Activated CD8-positive, alpha-beta T cell treated with anti-CD3 and anti-CD28 coated beads for 36 hours (primary cell): ENCODE measurements around the gene AK8. TPM values are rescaled to one million over a fixed set of nuclear protein-coding genes. Genes with fewer than 3 reads are reported as not detected.

Experiments
- ATAC-seq: fragments of 200-7000 bp; cut with Tn5 transposase; one replicate; pipeline ENCODE4 v1.10.0; 2021; ENCODE audit warnings: mild to moderate bottlenecking, moderate library complexity
- CTCF ChIA-PET: fragments of 350-600 bp; sonication (Branson Sonifier 250); formaldehyde crosslinking; loops from one replicate; lab custom pipeline; 2021; ENCODE audit warnings: antibody characterized with exemption; lab: Charles Lee
- POLR2A ChIA-PET: fragments of 350-600 bp; sonication (Branson Sonifier 250); formaldehyde crosslinking; loops from one replicate; lab custom pipeline; 2021; ENCODE audit warnings: antibody characterized with exemption; lab: Charles Lee
- DNase-seq: peaks from one replicate; pipeline ENCODE4 v3.0.0-alpha.2; 2020
- H3K27ac Mint-ChIP-seq: one replicate; pipeline ENCODE4 v1.8.0; 2021; ENCODE audit warnings: mild to moderate bottlenecking, mixed read lengths
- H3K27me3 Mint-ChIP-seq: one replicate; pipeline ENCODE4 v1.8.0; 2021; ENCODE audit warnings: mixed read lengths
- H3K36me3 Mint-ChIP-seq: one replicate; pipeline ENCODE4 v1.8.0; 2021; ENCODE audit warnings: low read depth, mixed read lengths
- H3K4me1 Mint-ChIP-seq: one replicate; pipeline ENCODE4 v1.8.0; 2021; ENCODE audit warnings: low read depth, mixed read lengths
- H3K4me3 Mint-ChIP-seq: one replicate; pipeline ENCODE4 v1.8.0; 2021; ENCODE audit warnings: mild to moderate bottlenecking, moderate library complexity, mixed read lengths
- H3K9me3 Mint-ChIP-seq: one replicate; pipeline ENCODE4 v1.8.0; 2021; ENCODE audit warnings: mixed read lengths
- CTCF ChIP-seq: fragments of 200-600 bp; IDR thresholded peaks from one replicate; pipeline ENCODE4 v1.8.0; 2022; ENCODE audit warnings: antibody characterized with exemption, mild to moderate bottlenecking
- intact Hi-C: fragments of 100-400 bp; cut with micrococcal nuclease; formaldehyde crosslinking; loops from one replicate; pipeline ENCODE4 v1.10.0; 2022
- total RNA-seq, 2 experiments: library from RNA; stranded (reverse); gene quantifications; one replicate each; pipeline ENCODE4 v1.2.3, GENCODE V29; 2021

The AK8 gene
- total RNA-seq, 2 experiments from 2014 or later = not detected

DNA sequence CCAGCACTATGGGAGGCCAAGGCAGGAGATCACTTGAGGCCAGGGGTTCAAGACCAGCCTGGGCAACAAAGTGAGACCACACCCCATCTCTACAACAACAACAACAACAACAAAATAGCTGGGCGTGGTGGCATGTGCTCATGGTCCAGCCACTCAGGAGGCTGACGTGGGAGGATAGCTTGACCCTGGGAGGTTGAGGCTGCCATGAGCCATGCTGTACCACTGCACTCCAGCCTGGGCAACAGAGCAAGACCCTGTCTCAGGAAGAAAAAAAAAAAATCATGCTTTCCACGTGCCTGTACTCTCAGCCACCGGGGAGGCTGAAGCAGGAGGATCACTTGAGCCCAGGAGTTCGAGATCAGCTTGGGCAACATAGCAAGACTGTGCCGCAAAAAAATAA lies 36.8 kb upstream of the AK8 start:
- Mint-ChIP-seq H3K27ac (no peak overlapping the region), H3K4me1 (no peaks in the 10 kb centered on the region), H3K4me3 (no peak overlapping the region), H3K36me3 (peaks cover 40% of the 10 kb centered on the region), H3K27me3 (no peaks in the 10 kb centered on the region), H3K9me3 (no peaks in the 10 kb centered on the region)
- intact Hi-C loops = no loop called here
- ChIA-PET POLR2A (interaction anchor here (0.7 kb wide), 1 partner anchor 32 kb away, joined by 5 read pairs; no protein-coding TSS in a partner anchor), CTCF (interaction anchor here (0.7 to 5.8 kb wide), 4 partner anchors 9 to 15 kb away, joined by 3 to 34 read pairs (median 4); no protein-coding TSS in a partner anchor)
- ATAC-seq (no peak), DNase-seq (no peak)
- no peak for TF ChIP-seq CTCF

GRCh38 chr9:132912131-132912530 lies 34.0 kb upstream of the AK8 start:
- no peak overlapping the region for H3K27ac Mint-ChIP-seq

DNA sequence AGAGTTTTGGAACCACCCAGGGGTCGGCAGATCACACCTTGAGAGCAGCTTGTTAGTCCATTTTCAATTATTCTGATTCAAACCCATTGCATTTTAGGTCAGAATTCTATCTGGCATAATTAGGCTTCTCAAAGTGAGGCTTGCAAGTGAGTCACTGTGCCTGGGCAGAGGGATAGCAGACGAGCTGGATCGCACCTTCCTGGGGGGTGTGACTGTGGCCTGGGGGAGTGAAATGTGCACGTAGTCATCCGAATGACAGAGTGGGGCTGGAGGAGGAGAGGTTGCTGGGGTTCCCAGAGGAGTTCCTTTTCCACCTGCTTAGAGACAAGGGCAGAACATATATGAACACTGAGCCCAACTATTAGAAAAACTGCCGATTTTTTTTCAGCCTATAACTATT lies 32.3 kb upstream of the AK8 start:
- Mint-ChIP-seq H3K27ac (no peak overlapping the region), H3K4me3 (no peak overlapping the region), H3K9me3 (no peaks in the 10 kb centered on the region), H3K36me3 (peaks cover 17% of the 10 kb centered on the region), H3K27me3 (no peaks in the 10 kb centered on the region), H3K4me1 (peaks cover 11% of the 10 kb centered on the region)
- POLR2A ChIA-PET = no interaction called here
- DNase-seq (no peak), ATAC-seq (no peak)
- CTCF ChIA-PET = interaction anchor here (1.1 to 2.4 kb wide), 3 partner anchors 8 to 15 kb away, joined by 3 to 7 read pairs (median 7); no protein-coding TSS in a partner anchor
- intact Hi-C loops = no loop called here
- TF ChIP-seq CTCF = no peak

More at GRCh38 chr9:132912131-132912530, 34.0 kb upstream of the AK8 start:
- no peak for TF ChIP-seq CTCF
- Mint-ChIP-seq H3K4me3 (no peak overlapping the region), H3K4me1 (peaks cover 11% of the 10 kb centered on the region), H3K9me3 (no peaks in the 10 kb centered on the region), H3K27me3 (no peaks in the 10 kb centered on the region), H3K36me3 (peaks cover 27% of the 10 kb centered on the region)
- ChIA-PET POLR2A (no interaction called here), CTCF (interaction anchor here (0.6 to 1.8 kb wide), 2 partner anchors 10 to 18 kb away, joined by 3 to 8 read pairs; no protein-coding TSS in a partner anchor)
- ATAC-seq = no peak
- intact Hi-C loops = no loop called here
- DNase-seq = no peak

- POLR2A ChIA-PET = interaction anchor here (1.8 kb wide), 1 partner anchor 29 kb away, joined by 5 read pairs; no protein-coding TSS in a partner anchor
- peaks cover 11% of the 10 kb centered on the region for H3K4me1 Mint-ChIP-seq
- no peak overlapping the region for H3K27ac Mint-ChIP-seq
- DNase-seq = no peak
- no peaks in the 10 kb centered on the region for H3K27me3 Mint-ChIP-seq
- no peak overlapping the region for H3K4me3 Mint-ChIP-seq
- ATAC-seq = no peak
- intact Hi-C loops = no loop called here
- CTCF ChIA-PET = interaction anchor here (0.8 to 2.4 kb wide), 5 partner anchors 8 to 64 kb away, joined by 3 to 7 read pairs (median 3); no protein-coding TSS in a partner anchor
- H3K9me3 Mint-ChIP-seq = no peaks in the 10 kb centered on the region
- H3K36me3 Mint-ChIP-seq = peaks cover 15% of the 10 kb centered on the region
- TF ChIP-seq CTCF = no peak
Observed at GRCh38 chr9:132909311-132909710, 31.2 kb upstream of the AK8 start.

GRCh38 chr9:132908635-132909034 lies 30.6 kb upstream of the AK8 start:
- POLR2A ChIA-PET = interaction anchor here (1.8 kb wide), 1 partner anchor 28 kb away, joined by 5 read pairs; no protein-coding TSS in a partner anchor
- H3K27ac Mint-ChIP-seq = no peak overlapping the region
- no peaks in the 10 kb centered on the region for H3K27me3 Mint-ChIP-seq

More at GRCh38 chr9:132908635-132909034, 30.6 kb upstream of the AK8 start:
- CTCF ChIA-PET = interaction anchor here (1.0 to 1.1 kb wide), 3 partner anchors 9 to 65 kb away, joined by 3 to 4 read pairs (median 3); no protein-coding TSS in a partner anchor
- Mint-ChIP-seq H3K36me3 (peaks cover 15% of the 10 kb centered on the region), H3K4me3 (no peak overlapping the region), H3K4me1 (peaks cover 11% of the 10 kb centered on the region), H3K9me3 (no peaks in the 10 kb centered on the region)
- peak; percentile 20 for ATAC-seq
- DNase-seq = no peak
- intact Hi-C loops = no loop called here
- no peak for TF ChIP-seq CTCF
